ENCODE data around the gene ECSCR. TPM values are rescaled to one million over a fixed set of nuclear protein-coding genes. Genes with fewer than 3 reads are reported as not detected.

The ECSCR gene
- 10.8 TPM for total RNA-seq

DNA sequence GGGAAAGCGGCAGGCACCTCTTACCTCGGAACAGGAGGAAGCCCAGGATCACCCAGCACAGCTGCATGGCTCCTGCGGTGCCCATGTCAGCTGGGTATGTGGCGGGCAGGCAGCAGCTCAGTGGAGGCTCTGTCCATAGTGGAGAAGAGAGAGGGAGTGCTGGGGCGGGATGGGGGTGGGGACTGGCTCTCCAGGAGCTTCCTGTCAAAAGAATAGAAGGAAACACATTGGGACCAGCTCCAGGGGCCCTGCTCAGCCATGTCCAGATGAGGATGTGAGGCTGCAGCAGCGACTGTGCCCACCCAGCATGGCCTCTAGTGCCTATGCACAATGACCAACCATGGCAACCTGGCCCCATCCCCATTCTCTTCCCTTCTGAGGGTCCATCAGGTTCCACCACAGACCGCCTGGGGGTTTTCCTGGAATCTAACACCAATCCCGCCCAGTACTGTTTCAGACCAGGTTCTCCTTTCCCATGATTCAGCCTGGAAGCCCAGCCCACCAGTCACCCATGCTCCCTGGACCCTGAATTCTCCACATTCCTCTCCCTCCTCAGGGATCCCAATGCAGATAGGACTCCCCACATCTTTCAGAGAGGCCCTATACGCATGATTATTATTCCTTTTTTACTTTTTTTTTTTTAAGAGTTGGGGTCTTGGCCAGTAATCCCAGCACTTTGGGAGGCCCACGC lies at the start of gene ECSCR:
TSS of gene ECSCR (minus strand) at position 158 of the 691 bp plus-strand sequence. CDS start at position 85, 73 bp downstream.

GRCh38 chr5:139482050-139482889 lies 19.7 kb upstream of the ECSCR start, which contains the start of gene STING1:
TSS of gene STING1 (minus strand) at chr5:139482758. CDS start at chr5:139481704, 1,054 bp downstream.

DNA sequence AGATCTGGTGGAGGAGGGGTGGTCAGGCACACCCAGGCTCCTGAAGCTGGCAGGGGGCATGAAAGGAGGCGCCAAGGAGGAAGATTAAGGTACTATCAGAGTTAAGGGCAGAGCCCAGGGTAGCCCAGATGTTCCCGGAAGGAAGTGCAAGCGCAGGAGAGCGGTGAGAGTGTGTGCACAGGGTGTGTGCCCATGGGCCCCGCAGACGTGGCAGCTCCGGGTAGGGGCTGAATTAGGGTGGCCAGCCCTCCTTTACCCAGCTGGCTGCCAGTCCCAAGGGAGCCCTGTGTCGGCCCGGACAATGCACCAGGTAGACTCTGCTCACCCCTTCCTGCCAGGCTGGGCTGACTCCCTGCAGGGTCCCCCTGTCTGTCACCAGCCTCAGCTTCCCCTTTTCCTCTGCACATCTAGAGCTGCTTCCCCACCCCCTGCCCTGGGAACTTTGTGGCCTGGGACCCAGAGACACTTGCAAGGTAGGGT lies 8.3 kb upstream of the ECSCR start, which contains the start of gene SMIM33:
TSS of gene SMIM33 (plus strand) at position 184 of the 480 bp plus-strand sequence. CDS start at position 302, 118 bp downstream.

DNA sequence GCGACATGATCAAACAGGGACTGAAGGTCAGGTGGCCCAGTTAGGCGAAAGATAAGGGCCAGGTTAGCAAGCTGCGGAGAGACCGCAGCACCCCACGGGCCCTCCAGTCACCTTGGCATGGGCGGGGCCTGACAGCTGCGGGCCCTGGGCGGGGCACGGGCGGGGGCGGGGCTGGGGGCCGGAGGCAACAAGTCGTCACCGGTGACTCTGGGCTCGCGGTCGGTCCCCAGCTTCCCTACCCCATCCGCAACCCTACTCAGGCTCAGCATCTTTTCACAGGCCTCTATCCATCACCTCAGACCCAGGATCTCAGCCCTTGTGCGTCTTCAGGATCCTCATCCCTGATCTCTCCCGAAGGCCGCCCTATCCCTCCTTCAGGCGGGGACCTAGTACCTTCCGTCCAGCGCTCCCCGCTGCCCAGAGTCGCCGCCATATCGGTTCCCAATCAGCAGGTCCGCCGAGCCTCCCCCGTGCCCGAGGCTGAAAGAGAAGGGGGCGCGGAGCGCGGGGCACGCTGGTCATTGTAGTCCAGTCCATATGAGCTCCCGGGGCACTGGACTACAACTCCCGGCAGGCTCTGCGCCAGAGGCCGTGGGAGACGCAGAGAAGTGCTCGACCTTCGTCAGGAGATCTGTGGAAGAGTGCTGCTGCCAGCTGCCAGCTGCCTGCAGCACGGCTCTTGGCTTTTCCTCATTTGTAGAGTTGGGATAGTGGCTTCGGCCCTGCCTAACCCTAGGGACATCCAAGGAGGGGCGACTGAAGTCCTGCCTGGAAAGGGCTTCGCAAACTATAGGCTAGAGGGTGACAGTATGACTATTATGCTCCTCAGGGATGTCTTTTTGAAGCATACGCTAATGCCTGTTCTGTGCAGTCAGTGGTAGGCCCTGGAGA lies 23.3 kb downstream of the ECSCR start, which contains the start of gene DNAJC18:
TSS of gene DNAJC18 (minus strand) at position 513 of the 891 bp plus-strand sequence. CDS start at position 433, 80 bp downstream.

DNA sequence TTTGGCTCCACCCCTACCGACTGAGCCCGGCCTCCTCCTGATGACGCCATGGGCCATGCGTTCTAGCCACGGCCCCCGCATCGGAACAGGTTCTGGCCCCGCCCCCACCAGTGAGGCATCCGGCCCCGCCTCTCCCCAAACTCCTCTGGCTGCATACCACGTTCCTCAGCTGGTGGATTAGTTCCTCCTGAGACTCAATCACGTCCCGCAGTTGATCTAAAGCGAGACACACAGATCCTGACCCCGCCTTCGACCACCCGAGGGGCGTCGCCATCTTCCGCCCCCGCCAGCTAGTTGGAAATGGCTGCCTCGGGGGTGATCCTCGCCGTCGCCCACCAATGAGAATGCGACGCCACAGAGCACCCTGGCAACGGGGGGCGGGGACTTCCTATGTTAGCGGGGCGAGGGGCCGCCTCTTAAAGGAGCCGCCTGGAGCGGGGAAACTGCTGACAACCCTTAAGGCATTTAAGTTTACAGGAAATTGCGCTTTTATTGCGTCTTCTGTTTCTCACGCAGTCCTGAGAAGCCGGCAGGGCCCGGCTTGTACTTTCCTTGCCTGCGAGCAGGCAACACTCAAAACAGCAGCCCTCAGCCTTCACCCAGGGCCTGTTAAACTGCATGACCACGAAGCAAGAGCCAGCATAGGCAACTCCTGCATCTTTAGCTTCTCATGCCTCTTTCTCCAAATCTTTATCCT lies 58.6 kb downstream of the ECSCR start, which contains the start of gene SPATA24:
TSS of gene SPATA24 (minus strand) at position 303 of the 697 bp plus-strand sequence. CDS start at position 274, 29 bp downstream.

Other genes with a start within 250 kb of the ECSCR start
- gene MATR3, start 169.0 kb downstream of the ECSCR start, total RNA-seq = 745 TPM
- gene PAIP2, start 120.9 kb downstream of the ECSCR start, total RNA-seq = 168 TPM
- not detected for gene SLC23A1, start 79.4 kb downstream of the ECSCR start, total RNA-seq
- not detected for gene MZB1, start 72.8 kb downstream of the ECSCR start, total RNA-seq
- 2.9 TPM for gene PROB1, start 67.6 kb downstream of the ECSCR start, total RNA-seq
- 2.8 TPM for gene SPATA24, start 58.7 kb downstream of the ECSCR start, total RNA-seq
- 30.2 TPM for gene DNAJC18, start 23.2 kb downstream of the ECSCR start, total RNA-seq
- not detected for gene SMIM33, start 8.3 kb upstream of the ECSCR start, total RNA-seq
- gene STING1, start 20.0 kb upstream of the ECSCR start, total RNA-seq = 20.9 TPM
- gene UBE2D2, start 98.6 kb upstream of the ECSCR start, total RNA-seq = 65.7 TPM
- 156 TPM for gene CXXC5, start 185.6 kb upstream of the ECSCR start, total RNA-seq

All from camera-type eye (tissue), 1 donor.